SK-N-SH (cell line): ENCODE measurements around the gene CCDC178.

ENCODE experiments used
- CHD2 ChIP-seq: fragments of 150-350 bp; IDR thresholded peaks from 2 replicates; pipeline ENCODE4 v1.6.1; 2018; ENCODE audit warnings: low read length; ENCODE audit not compliant: partially characterized antibody
- FOXM1 ChIP-seq: IDR thresholded peaks from 2 replicates; pipeline ENCODE4 v1.4.0; 2012; ENCODE audit warnings: low read depth, mild to moderate bottlenecking
- GABPA ChIP-seq: IDR thresholded peaks from 2 replicates; pipeline ENCODE4 v1.4.0; 2012; ENCODE audit warnings: low read depth, mild to moderate bottlenecking
- MEF2A ChIP-seq: IDR thresholded peaks from 2 replicates; pipeline ENCODE4 v1.4.0; 2012; ENCODE audit warnings: low read depth, borderline replicate concordance
- NFIC ChIP-seq: IDR thresholded peaks from 2 replicates; pipeline ENCODE4 v1.4.0; 2012; ENCODE audit warnings: borderline replicate concordance
- RAD21 ChIP-seq: IDR thresholded peaks from 2 replicates; pipeline ENCODE4 v1.6.1; 2012; ENCODE audit warnings: mild to moderate bottlenecking, low read length
- TAF1 ChIP-seq: IDR thresholded peaks from 2 replicates; pipeline ENCODE4 v1.6.1; 2012; ENCODE audit warnings: low read depth, mild to moderate bottlenecking, low read length, moderate library complexity, borderline replicate concordance
- TEAD4 ChIP-seq: IDR thresholded peaks from 2 replicates; pipeline ENCODE4 v1.4.0; 2012; ENCODE audit warnings: mild to moderate bottlenecking, borderline replicate concordance; ENCODE audit not compliant: insufficient read depth
- TF ChIP-seq, protein P1 (sequence below): IDR thresholded peaks from 2 replicates; pipeline ENCODE4 v1.4.0; 2012; ENCODE audit warnings: low read depth, borderline replicate concordance
- TF ChIP-seq, protein P2 (sequence below): fragments of 150-350 bp; IDR thresholded peaks from 2 replicates; pipeline ENCODE4 v1.6.1; 2017; ENCODE audit warnings: antibody characterized with exemption, low read length, low read depth, borderline replicate concordance
- TF ChIP-seq, protein P3 (sequence below): fragments of 200-600 bp; sonication (generic); IDR thresholded peaks from 2 replicates; pipeline ENCODE4 v1.6.1; 2017; ENCODE audit warnings: antibody characterized with exemption, mild to moderate bottlenecking, moderate library complexity

DNA sequence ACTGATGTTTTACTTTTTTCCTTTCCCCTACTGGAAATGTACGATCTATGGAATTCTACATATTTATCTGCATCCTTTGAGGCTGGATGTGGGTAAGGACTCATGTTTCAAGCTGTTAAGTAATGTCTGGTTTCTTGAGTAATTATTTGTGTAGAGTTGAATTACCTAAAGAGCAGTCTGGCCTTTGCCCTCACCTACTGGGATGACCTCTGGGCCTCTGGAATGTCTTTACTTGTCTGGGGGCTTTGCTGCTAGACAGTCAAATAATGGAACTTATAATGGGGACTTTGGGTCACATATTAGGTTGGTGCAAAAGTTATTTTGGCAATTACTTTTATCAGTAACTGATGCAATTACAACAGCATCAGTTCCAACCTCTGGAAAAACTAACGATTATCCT is 244.7 kb downstream of the CCDC178 start:
- TF ChIP-seq FOXM1 (no peak), GABPA (no peak), MEF2A (no peak), CHD2 (no peak), NFIC (no peak), RAD21 (no peak), TAF1 (no peak), TEAD4 (no peak)
- TF ChIP-seq, protein P1, sequence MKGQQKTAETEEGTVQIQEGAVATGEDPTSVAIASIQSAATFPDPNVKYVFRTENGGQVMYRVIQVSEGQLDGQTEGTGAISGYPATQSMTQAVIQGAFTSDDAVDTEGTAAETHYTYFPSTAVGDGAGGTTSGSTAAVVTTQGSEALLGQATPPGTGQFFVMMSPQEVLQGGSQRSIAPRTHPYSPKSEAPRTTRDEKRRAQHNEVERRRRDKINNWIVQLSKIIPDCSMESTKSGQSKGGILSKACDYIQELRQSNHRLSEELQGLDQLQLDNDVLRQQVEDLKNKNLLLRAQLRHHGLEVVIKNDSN: no peak
- TF ChIP-seq, protein P2, sequence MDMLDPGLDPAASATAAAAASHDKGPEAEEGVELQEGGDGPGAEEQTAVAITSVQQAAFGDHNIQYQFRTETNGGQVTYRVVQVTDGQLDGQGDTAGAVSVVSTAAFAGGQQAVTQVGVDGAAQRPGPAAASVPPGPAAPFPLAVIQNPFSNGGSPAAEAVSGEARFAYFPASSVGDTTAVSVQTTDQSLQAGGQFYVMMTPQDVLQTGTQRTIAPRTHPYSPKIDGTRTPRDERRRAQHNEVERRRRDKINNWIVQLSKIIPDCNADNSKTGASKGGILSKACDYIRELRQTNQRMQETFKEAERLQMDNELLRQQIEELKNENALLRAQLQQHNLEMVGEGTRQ: no peak
- TF ChIP-seq, protein P3, sequence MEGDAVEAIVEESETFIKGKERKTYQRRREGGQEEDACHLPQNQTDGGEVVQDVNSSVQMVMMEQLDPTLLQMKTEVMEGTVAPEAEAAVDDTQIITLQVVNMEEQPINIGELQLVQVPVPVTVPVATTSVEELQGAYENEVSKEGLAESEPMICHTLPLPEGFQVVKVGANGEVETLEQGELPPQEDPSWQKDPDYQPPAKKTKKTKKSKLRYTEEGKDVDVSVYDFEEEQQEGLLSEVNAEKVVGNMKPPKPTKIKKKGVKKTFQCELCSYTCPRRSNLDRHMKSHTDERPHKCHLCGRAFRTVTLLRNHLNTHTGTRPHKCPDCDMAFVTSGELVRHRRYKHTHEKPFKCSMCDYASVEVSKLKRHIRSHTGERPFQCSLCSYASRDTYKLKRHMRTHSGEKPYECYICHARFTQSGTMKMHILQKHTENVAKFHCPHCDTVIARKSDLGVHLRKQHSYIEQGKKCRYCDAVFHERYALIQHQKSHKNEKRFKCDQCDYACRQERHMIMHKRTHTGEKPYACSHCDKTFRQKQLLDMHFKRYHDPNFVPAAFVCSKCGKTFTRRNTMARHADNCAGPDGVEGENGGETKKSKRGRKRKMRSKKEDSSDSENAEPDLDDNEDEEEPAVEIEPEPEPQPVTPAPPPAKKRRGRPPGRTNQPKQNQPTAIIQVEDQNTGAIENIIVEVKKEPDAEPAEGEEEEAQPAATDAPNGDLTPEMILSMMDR: no peak
